ENCODE results near the gene ESD. TPM values are rescaled to one million over a fixed set of nuclear protein-coding genes. Genes with fewer than 3 reads are reported as not detected.
"Not testable (repeated sequence)": the region's sequence is repeated elsewhere in the genome, so short reads cannot be mapped to it uniquely, and the experiment has no call there.

ESD gene
- total RNA-seq, 1 donor from 2014 or later, result 73.5 TPM

GRCh38 chr13:46761866-46762265 lies 35.1 kb downstream of the ESD start:
- TF ChIP-seq CTCF (IDR thresholded peaks at IDR 0.05), result no peak
- POLR2A ChIA-PET, result no interaction called here
- no peaks in the 10 kb centered on the region for H3K9me3 Mint-ChIP-seq
- no peak overlapping the region for H3K4me3 Mint-ChIP-seq
- peaks cover 1% of the 10 kb centered on the region for H3K27me3 Mint-ChIP-seq
- no peaks in the 10 kb centered on the region for H3K36me3 Mint-ChIP-seq (ENCODE audit: low read depth)
- intact Hi-C loops (cut with micrococcal nuclease), result loop anchor here (10.0 kb wide), 1 partner anchor 1013 kb away; no protein-coding TSS in a partner anchor
- DNase-seq, result no peak
- CTCF ChIA-PET, result no interaction called here
- peaks cover 18% of the 10 kb centered on the region for H3K4me1 Mint-ChIP-seq
- no peak overlapping the region for H3K27ac Mint-ChIP-seq
- no peak for ATAC-seq (ENCODE audit: low read depth)

GRCh38 chr13:46761174-46761573 lies 35.8 kb downstream of the ESD start:
- Mint-ChIP-seq H3K4me1 (peaks cover 21% of the 10 kb centered on the region), H3K4me3 (no peak overlapping the region), H3K9me3 (no peaks in the 10 kb centered on the region), H3K36me3 (ENCODE audit: low read depth) (no peaks in the 10 kb centered on the region), H3K27me3 (peaks cover 1% of the 10 kb centered on the region), H3K27ac (no peak overlapping the region)
- POLR2A ChIA-PET, result no interaction called here
- CTCF ChIA-PET, result no interaction called here
- intact Hi-C loops (cut with micrococcal nuclease), result loop anchor here (10.0 kb wide), 1 partner anchor 1014 kb away; no protein-coding TSS in a partner anchor
- DNase-seq, result no peak
- ATAC-seq (ENCODE audit: low read depth), result no peak
- TF ChIP-seq CTCF (IDR thresholded peaks at IDR 0.05), result no peak

GRCh38 chr13:46759846-46760245 lies 37.1 kb downstream of the ESD start:
- CTCF ChIA-PET, result no interaction called here
- intact Hi-C loops (cut with micrococcal nuclease), result loop anchor here (10.0 kb wide), 1 partner anchor 1015 kb away; no protein-coding TSS in a partner anchor

GRCh38 chr13:46757640-46758039 lies 39.3 kb downstream of the ESD start:
- ChIA-PET POLR2A (interaction anchor here (0.6 kb wide), 1 partner anchor 163 kb away, joined by 3 read pairs; no protein-coding TSS in a partner anchor), CTCF (interaction anchor here (0.7 to 1.7 kb wide), 2 partner anchors 17 to 206 kb away, joined by 3 read pairs; no protein-coding TSS in a partner anchor)
- H3K9me3 Mint-ChIP-seq, result no peaks in the 10 kb centered on the region
- H3K27ac Mint-ChIP-seq, result no peak overlapping the region
- H3K27me3 Mint-ChIP-seq, result peaks cover 1% of the 10 kb centered on the region
- DNase-seq (no peak), ATAC-seq (ENCODE audit: low read depth) (no peak)
- H3K4me3 Mint-ChIP-seq, result no peak overlapping the region
- peaks cover 23% of the 10 kb centered on the region for H3K4me1 Mint-ChIP-seq
- TF ChIP-seq CTCF (IDR thresholded peaks at IDR 0.05), result no peak
- H3K36me3 Mint-ChIP-seq (ENCODE audit: low read depth), result peaks cover 4% of the 10 kb centered on the region
- intact Hi-C loops (cut with micrococcal nuclease), result no loop called here

More at GRCh38 chr13:46759846-46760245, 37.1 kb downstream of the ESD start:
- DNase-seq, result no peak
- H3K27me3 Mint-ChIP-seq, result peaks cover 1% of the 10 kb centered on the region
- H3K9me3 Mint-ChIP-seq, result no peaks in the 10 kb centered on the region
- peaks cover 21% of the 10 kb centered on the region for H3K4me1 Mint-ChIP-seq
- TF ChIP-seq CTCF (IDR thresholded peaks at IDR 0.05), result no peak
- H3K27ac Mint-ChIP-seq, result no peak overlapping the region
- POLR2A ChIA-PET, result no interaction called here
- no peak for ATAC-seq (ENCODE audit: low read depth)
- H3K4me3 Mint-ChIP-seq, result no peak overlapping the region
- no peaks in the 10 kb centered on the region for H3K36me3 Mint-ChIP-seq (ENCODE audit: low read depth)

- Mint-ChIP-seq H3K27ac (no peak overlapping the region), H3K4me3 (no peak overlapping the region), H3K36me3 (ENCODE audit: low read depth) (peaks cover 7% of the 10 kb centered on the region), H3K27me3 (peaks cover 1% of the 10 kb centered on the region), H3K9me3 (no peaks in the 10 kb centered on the region), H3K4me1 (peaks cover 26% of the 10 kb centered on the region)
- DNase-seq, result no peak
- POLR2A ChIA-PET, result interaction anchor here (0.6 kb wide), 1 partner anchor 163 kb away, joined by 3 read pairs; no protein-coding TSS in a partner anchor
- TF ChIP-seq CTCF (IDR thresholded peaks at IDR 0.05), result no peak
- no peak for ATAC-seq (ENCODE audit: low read depth)
- CTCF ChIA-PET, result interaction anchor here (0.7 to 1.7 kb wide), 2 partner anchors 18 to 205 kb away, joined by 3 read pairs; no protein-coding TSS in a partner anchor
- intact Hi-C loops (cut with micrococcal nuclease), result no loop called here
Measured at GRCh38 chr13:46756977-46757376, 40.0 kb downstream of the ESD start.

- intact Hi-C loops (cut with micrococcal nuclease); CTCF ChIA-PET; H3K9me3 Mint-ChIP-seq; ATAC-seq (ENCODE audit: low read depth); H3K27ac Mint-ChIP-seq; DNase-seq; H3K4me3 Mint-ChIP-seq; POLR2A ChIA-PET; H3K27me3 Mint-ChIP-seq: not testable (repeated sequence)
- Mint-ChIP-seq H3K4me1 (peaks cover 37% of the 10 kb centered on the region), H3K36me3 (ENCODE audit: low read depth) (peaks cover 20% of the 10 kb centered on the region)
Measured at GRCh38 chr13:46755508-46755907, 41.5 kb downstream of the ESD start.

Data from activated B cell treated with CpG ODN at 0.5 μM for 24 hours (primary cell).